Stimulated activated CD8-positive, alpha-beta memory T cell treated with anti-CD3 and anti-CD28 coated beads, Interleukin-15, amount 100 ng/mL, for 48 hours (primary cell): Measurements from ENCODE around the gene PDE9A.

Source experiments
- DNase-seq, 2 donors: peaks; one replicate each; pipeline ENCODE4 v3.0.0-alpha.2; 2020; ENCODE audit warnings: low read depth in 2 of 2

The PDE9A gene

GRCh38 chr21:42735061-42735460, 81.6 kb downstream of the PDE9A start:
- DNase-seq, result no peak

GRCh38 chr21:42735944-42736343, 82.5 kb downstream of the PDE9A start:
- DNase-seq, result no peak

- DNase-seq, result no peak
These were observed 83.4 kb downstream of the PDE9A start for GRCh38 chr21:42736646-42737350.

- no peak for DNase-seq
These were observed 84.7 kb downstream of the PDE9A start for GRCh38 chr21:42737951-42738590.

- DNase-seq, result no peak
These were observed 85.9 kb downstream of the PDE9A start for GRCh38 chr21:42739061-42739931.

GRCh38 chr21:42740405-42740909, 87.0 kb downstream of the PDE9A start:
- no peak for DNase-seq

- no peak for DNase-seq
These were observed 87.6 kb downstream of the PDE9A start for GRCh38 chr21:42741066-42741465.

GRCh38 chr21:42744520-42745445, 91.4 kb downstream of the PDE9A start:
- no peak for DNase-seq

- no peak for DNase-seq
These were observed 92.3 kb downstream of the PDE9A start for GRCh38 chr21:42745511-42746239.

- no peak for DNase-seq
These were observed 92.8 kb downstream of the PDE9A start for GRCh38 chr21:42746240-42746592.

GRCh38 chr21:42746593-42747275, 93.3 kb downstream of the PDE9A start:
- DNase-seq, result peak in 1 of 2 donors; percentile 6

GRCh38 chr21:42747276-42747701, 93.9 kb downstream of the PDE9A start:
- DNase-seq, result no peak

- DNase-seq, result no peak
These were observed 94.4 kb downstream of the PDE9A start for GRCh38 chr21:42747746-42748351.

- DNase-seq, result no peak
These were observed 95.3 kb downstream of the PDE9A start for GRCh38 chr21:42748620-42749176.

GRCh38 chr21:42750737-42751530, 97.5 kb downstream of the PDE9A start:
- DNase-seq, result no peak

GRCh38 chr21:42751866-42752265, 98.4 kb downstream of the PDE9A start:
- DNase-seq, result no peak

GRCh38 chr21:42753804-42754203, 100.4 kb downstream of the PDE9A start:
- no peak for DNase-seq

- DNase-seq, result no peak
These were observed 101.0 kb downstream of the PDE9A start for GRCh38 chr21:42754270-42754933.
